HG03571 (cell line): ENCODE data around the gene AMPH.

Experiments
- ATAC-seq: cut with Tn5 transposase; IDR thresholded peaks from one replicate; pipeline ENCODE4 v1.9.1; 2021; ENCODE audit not compliant: unreplicated experiment

The AMPH gene

GRCh38 chr7:38545977-38546376, 85.2 kb downstream of the AMPH start:
- no peak for ATAC-seq

- no peak for ATAC-seq
These were observed 89.0 kb downstream of the AMPH start for GRCh38 chr7:38542156-38542555.

- ATAC-seq, result no peak
These were observed 89.7 kb downstream of the AMPH start for GRCh38 chr7:38541440-38541839.

- no peak for ATAC-seq
These were observed 91.6 kb downstream of the AMPH start for GRCh38 chr7:38539477-38540081.

- ATAC-seq, result no peak
These were observed 96.1 kb downstream of the AMPH start for GRCh38 chr7:38535073-38535472.

- no peak for ATAC-seq
These were observed 105.3 kb downstream of the AMPH start for GRCh38 chr7:38525857-38526256.

- ATAC-seq, result no peak
These were observed 106.4 kb downstream of the AMPH start for GRCh38 chr7:38524786-38525185.

- no peak for ATAC-seq
These were observed 110.4 kb downstream of the AMPH start for GRCh38 chr7:38520741-38521140.

- ATAC-seq, result no peak
These were observed 112.6 kb downstream of the AMPH start for GRCh38 chr7:38518541-38518940.

GRCh38 chr7:38512704-38513103, 118.5 kb downstream of the AMPH start:
- ATAC-seq, result no peak

GRCh38 chr7:38512291-38512690, 118.9 kb downstream of the AMPH start:
- no peak for ATAC-seq

- no peak for ATAC-seq
These were observed 123.8 kb downstream of the AMPH start for GRCh38 chr7:38507384-38507783.

- no peak for ATAC-seq
These were observed 124.4 kb downstream of the AMPH start for GRCh38 chr7:38506756-38507155.

GRCh38 chr7:38506004-38506403, 125.2 kb downstream of the AMPH start:
- ATAC-seq, result no peak

- ATAC-seq, result no peak
These were observed 126.5 kb downstream of the AMPH start for GRCh38 chr7:38504684-38505083.

- ATAC-seq, result no peak
These were observed 128.3 kb downstream of the AMPH start for GRCh38 chr7:38502848-38503247.

- no peak for ATAC-seq
These were observed 128.9 kb downstream of the AMPH start for GRCh38 chr7:38502289-38502688.

- ATAC-seq, result no peak
These were observed 139.2 kb downstream of the AMPH start for GRCh38 chr7:38492010-38492409.

- no peak for ATAC-seq
These were observed 148.7 kb downstream of the AMPH start for GRCh38 chr7:38482521-38482920.

- ATAC-seq, result no peak
These were observed 149.8 kb downstream of the AMPH start for GRCh38 chr7:38481401-38481800.

GRCh38 chr7:38478404-38478803, 152.8 kb downstream of the AMPH start:
- no peak for ATAC-seq

- no peak for ATAC-seq
These were observed 153.8 kb downstream of the AMPH start for GRCh38 chr7:38477333-38477732.

- no peak for ATAC-seq
These were observed 154.4 kb downstream of the AMPH start for GRCh38 chr7:38476764-38477163.

GRCh38 chr7:38465956-38466355, 165.2 kb downstream of the AMPH start:
- ATAC-seq, result no peak
